Measurements from ENCODE around the gene OTUB2.

Gene OTUB2

GRCh38 chr14:93978735-93979134, 47.4 kb upstream of the OTUB2 start:
- TF ChIP-seq, protein P1, sequence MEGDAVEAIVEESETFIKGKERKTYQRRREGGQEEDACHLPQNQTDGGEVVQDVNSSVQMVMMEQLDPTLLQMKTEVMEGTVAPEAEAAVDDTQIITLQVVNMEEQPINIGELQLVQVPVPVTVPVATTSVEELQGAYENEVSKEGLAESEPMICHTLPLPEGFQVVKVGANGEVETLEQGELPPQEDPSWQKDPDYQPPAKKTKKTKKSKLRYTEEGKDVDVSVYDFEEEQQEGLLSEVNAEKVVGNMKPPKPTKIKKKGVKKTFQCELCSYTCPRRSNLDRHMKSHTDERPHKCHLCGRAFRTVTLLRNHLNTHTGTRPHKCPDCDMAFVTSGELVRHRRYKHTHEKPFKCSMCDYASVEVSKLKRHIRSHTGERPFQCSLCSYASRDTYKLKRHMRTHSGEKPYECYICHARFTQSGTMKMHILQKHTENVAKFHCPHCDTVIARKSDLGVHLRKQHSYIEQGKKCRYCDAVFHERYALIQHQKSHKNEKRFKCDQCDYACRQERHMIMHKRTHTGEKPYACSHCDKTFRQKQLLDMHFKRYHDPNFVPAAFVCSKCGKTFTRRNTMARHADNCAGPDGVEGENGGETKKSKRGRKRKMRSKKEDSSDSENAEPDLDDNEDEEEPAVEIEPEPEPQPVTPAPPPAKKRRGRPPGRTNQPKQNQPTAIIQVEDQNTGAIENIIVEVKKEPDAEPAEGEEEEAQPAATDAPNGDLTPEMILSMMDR (conservative IDR thresholded peaks at IDR 0.05; ENCODE audit: low read depth, low read length), result no peak
- H4K20me1 ChIP-seq (ENCODE audit: insufficient read depth), result no peaks in the 10 kb centered on the region
- H3K4me3 ChIP-seq (IDR thresholded peaks at IDR 0.05; ENCODE audit: insufficient read depth, low read depth, low read length), result no peak overlapping the region
- H2AFZ ChIP-seq (ENCODE audit: low read depth), result peak overlapping the region; percentile 4; the same call in 1 of the 2 replicates
- peaks cover 90% of the 10 kb centered on the region for H3K4me1 ChIP-seq (ENCODE audit: low read depth, poor library complexity, severe bottlenecking)
- peak overlapping the region; percentile 69 for H3K9ac ChIP-seq
- H3K79me2 ChIP-seq (ENCODE audit: insufficient read depth, low read depth), result no peaks in the 10 kb centered on the region
- H3K36me3 ChIP-seq (ENCODE audit: insufficient read depth), result no peaks in the 10 kb centered on the region
- H3K27me3 ChIP-seq (ENCODE audit: insufficient read depth, low read depth), result no peaks in the 10 kb centered on the region
- H3K4me2 ChIP-seq, result peak overlapping the region; percentile 90
- peak overlapping the region; percentile 100 for H3K27ac ChIP-seq

DNA sequence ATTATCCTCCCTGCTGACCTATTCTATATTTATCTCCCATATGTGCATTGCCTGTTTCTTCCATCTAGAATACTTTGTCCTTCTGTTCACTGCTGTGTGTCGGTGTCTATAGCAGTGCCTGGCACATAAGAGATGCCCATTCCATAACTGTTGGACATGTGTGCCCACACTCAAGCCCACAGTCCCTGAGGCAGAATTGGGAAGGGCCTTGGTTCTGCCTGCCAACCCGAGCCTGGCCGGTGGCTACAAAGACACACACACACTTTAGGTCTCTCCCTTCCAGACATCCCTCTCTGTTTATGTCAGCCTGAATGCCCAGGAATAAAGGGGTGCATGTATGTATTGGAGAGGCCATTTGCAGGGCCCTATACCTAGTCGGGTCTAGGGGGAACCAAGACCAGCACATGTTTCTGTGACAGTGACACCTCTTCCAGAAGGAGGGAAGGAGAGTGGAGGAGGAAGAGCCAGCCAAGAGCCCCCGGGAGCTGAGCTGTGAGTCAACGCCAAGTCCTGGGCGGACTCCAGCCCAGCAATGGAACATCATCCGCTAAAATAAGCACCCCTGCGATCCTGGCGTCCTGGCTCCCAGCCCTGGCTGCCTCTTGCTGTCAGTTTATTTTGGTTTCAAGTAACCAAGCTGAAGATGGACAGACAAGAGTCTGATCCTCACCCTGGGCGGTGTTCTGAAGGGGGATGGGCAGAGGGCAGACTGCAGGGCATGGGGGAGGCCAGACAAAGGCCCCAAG, 45.5 kb upstream of the OTUB2 start:
- TF ChIP-seq, protein P1 (conservative IDR thresholded peaks at IDR 0.05; ENCODE audit: low read depth, low read length), result no peak
- peak overlapping the region; percentile 25; the same call in 1 of the 2 replicates for H3K4me2 ChIP-seq
- peaks cover 74% of the 10 kb centered on the region for H3K4me1 ChIP-seq (ENCODE audit: low read depth, poor library complexity, severe bottlenecking)
- no peak overlapping the region for H2AFZ ChIP-seq (ENCODE audit: low read depth)
- H3K27ac ChIP-seq, result peak overlapping the region; percentile 100; the same call in 1 of the 2 replicates
- no peak overlapping the region for H3K4me3 ChIP-seq (IDR thresholded peaks at IDR 0.05; ENCODE audit: insufficient read depth, low read depth, low read length)
- H3K36me3 ChIP-seq (ENCODE audit: insufficient read depth), result no peaks in the 10 kb centered on the region
- no peaks in the 10 kb centered on the region for H4K20me1 ChIP-seq (ENCODE audit: insufficient read depth)
- H3K9ac ChIP-seq, result no peak overlapping the region
- H3K27me3 ChIP-seq (ENCODE audit: insufficient read depth, low read depth), result no peaks in the 10 kb centered on the region
- H3K79me2 ChIP-seq (ENCODE audit: insufficient read depth, low read depth), result no peaks in the 10 kb centered on the region

- H3K27ac ChIP-seq, result no peak overlapping the region; the same call in 1 of the 2 replicates
- no peaks in the 10 kb centered on the region for H3K27me3 ChIP-seq (ENCODE audit: insufficient read depth, low read depth)
- H3K4me2 ChIP-seq, result no peak overlapping the region
- H3K9ac ChIP-seq, result no peak overlapping the region
- H2AFZ ChIP-seq (ENCODE audit: low read depth), result no peak overlapping the region
- H4K20me1 ChIP-seq (ENCODE audit: insufficient read depth), result no peaks in the 10 kb centered on the region
- H3K36me3 ChIP-seq (ENCODE audit: insufficient read depth), result no peaks in the 10 kb centered on the region
- peaks cover 70% of the 10 kb centered on the region for H3K4me1 ChIP-seq (ENCODE audit: low read depth, poor library complexity, severe bottlenecking)
- no peaks in the 10 kb centered on the region for H3K79me2 ChIP-seq (ENCODE audit: insufficient read depth, low read depth)
- no peak overlapping the region for H3K4me3 ChIP-seq (IDR thresholded peaks at IDR 0.05; ENCODE audit: insufficient read depth, low read depth, low read length)
- TF ChIP-seq, protein P1 (conservative IDR thresholded peaks at IDR 0.05; ENCODE audit: low read depth, low read length), result no peak
Measured at GRCh38 chr14:93981316-93982229, 44.6 kb upstream of the OTUB2 start.

DNA sequence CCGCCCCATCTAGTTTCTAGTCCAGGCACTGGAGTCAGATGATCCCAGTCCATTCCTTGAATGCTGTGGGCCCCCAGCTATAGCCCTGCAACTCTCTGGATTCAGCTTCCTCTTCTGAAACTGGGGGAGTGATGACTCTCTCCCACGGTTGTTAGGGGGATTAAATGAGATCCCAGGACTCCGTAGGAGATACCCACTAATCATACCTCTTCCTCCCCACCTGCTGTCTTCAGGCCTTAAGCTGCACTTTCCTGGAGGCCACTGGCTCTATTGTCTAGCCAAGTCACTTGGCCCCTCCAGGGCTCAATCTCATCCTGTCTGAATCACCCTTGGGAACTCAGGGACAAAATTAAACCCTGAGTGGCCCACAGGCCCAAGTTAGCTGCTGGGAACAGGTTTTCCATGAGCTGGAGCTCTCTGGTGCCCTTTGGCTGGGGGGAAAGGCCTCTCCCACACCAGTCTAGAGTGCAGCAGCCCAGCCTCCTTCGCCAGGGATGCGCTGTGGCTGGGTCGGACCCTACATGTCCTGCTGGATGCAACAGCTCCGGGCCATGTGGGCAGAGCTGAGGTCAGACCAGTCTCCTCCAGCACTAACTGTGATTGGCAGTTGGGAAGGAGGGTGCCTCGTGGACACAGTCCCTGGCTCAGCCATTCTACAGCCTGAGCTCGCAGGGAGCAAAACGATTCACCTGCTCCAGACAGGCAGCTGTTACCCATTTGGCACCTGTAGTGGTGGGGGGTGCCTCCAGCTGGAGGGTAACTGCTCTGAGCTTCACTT, 43.7 kb upstream of the OTUB2 start:
- Histone ChIP-seq H3K4me3 (IDR thresholded peaks at IDR 0.05; ENCODE audit: insufficient read depth, low read depth, low read length) (no peak overlapping the region), H3K36me3 (ENCODE audit: insufficient read depth) (no peaks in the 10 kb centered on the region)

More for the DNA sequence above, 43.7 kb upstream of the OTUB2 start:
- no peak overlapping the region for H2AFZ ChIP-seq (ENCODE audit: low read depth)
- H3K79me2 ChIP-seq (ENCODE audit: insufficient read depth, low read depth), result no peaks in the 10 kb centered on the region
- no peak overlapping the region for H3K4me2 ChIP-seq
- no peaks in the 10 kb centered on the region for H4K20me1 ChIP-seq (ENCODE audit: insufficient read depth)
- H3K27me3 ChIP-seq (ENCODE audit: insufficient read depth, low read depth), result no peaks in the 10 kb centered on the region
- H3K9ac ChIP-seq, result no peak overlapping the region
- no peak overlapping the region for H3K27ac ChIP-seq
- TF ChIP-seq, protein P1 (conservative IDR thresholded peaks at IDR 0.05; ENCODE audit: low read depth, low read length), result no peak
- peaks cover 62% of the 10 kb centered on the region for H3K4me1 ChIP-seq (ENCODE audit: low read depth, poor library complexity, severe bottlenecking)
